Measurements from ENCODE around the gene SLC11A1.

Gene SLC11A1

DNA sequence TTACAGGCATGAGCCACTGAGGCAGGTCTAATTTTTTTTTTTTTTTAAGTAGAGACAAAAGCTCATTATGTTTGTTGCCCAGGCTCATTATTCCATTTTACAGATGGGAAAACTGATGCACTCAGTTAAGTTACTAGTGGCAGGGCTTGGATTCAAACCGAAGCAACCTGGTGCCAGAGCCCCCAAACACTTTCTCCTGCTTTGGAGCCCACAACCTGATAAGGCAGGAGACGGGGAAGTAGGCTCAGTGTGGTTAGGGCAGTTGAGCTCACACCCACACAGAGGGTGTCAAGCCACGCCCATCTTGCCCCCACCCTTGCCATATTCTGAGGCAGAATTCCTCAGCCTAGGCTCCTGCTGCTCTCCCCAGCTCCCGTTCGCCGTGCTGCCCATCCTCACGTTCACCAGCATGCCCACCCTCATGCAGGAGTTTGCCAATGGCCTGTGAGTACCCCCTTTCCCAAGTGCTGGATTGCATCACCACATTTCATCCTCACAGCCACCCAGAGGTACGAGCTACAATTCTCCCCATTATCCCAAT lies 11.7 kb downstream of the SLC11A1 start:
- no peak for DNase-seq (ENCODE audit: low read depth)

DNA sequence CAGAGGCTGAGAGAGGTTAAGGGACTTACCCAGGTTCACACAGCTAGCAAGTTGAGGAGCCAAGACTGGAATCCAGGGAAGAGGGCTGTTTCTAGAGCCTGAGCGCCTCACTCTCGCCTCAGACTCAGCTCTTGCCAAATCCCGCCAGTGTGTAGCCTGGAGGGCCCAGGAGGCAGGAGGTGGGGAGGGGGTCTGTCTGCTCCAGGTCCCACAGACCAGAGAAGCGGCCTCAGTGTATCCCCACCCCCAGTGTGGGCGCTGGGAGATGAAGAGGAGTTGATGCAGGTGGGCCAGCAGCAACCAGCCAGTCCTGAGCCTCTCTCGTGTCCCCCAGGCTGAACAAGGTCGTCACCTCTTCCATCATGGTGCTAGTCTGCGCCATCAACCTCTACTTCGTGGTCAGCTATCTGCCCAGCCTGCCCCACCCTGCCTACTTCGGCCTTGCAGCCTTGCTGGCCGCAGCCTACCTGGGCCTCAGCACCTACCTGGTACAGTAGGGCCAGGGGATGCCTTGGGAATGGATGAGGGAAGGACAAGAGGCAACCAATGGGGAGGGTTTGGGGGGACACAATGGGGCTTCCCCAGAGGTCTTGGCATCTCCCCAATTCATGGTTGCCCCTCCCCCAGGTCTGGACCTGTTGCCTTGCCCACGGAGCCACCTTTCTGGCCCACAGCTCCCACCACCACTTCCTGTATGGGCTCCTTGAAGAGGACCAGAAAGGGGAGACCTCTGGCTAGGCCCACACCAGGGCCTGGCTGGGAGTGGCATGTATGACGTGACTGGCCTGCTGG lies 12.4 kb downstream of the SLC11A1 start:
- DNase-seq (ENCODE audit: low read depth) = no peak

GRCh38 chr2:218395090-218395444 lies 13.0 kb downstream of the SLC11A1 start:
- no peak for DNase-seq (ENCODE audit: low read depth)

DNA sequence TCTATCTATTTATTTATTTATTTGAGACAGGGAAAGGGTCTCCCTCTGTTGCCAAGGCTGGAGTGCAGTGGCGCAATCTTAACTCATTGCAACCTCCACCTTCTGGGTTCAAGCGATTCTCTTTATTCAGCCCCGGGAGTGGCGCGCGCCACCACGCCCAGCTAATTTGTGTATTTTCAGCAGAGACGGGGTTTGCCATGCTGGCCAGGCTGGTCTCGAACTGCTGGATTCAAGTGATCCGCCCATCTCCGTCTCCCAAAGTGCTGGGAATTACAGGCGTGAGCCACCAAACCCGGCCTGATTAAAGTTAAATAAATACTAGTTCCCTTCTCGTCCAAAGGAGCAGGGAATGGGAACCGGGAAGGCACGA lies 13.4 kb downstream of the SLC11A1 start:
- no peak for DNase-seq (ENCODE audit: low read depth)

DNA sequence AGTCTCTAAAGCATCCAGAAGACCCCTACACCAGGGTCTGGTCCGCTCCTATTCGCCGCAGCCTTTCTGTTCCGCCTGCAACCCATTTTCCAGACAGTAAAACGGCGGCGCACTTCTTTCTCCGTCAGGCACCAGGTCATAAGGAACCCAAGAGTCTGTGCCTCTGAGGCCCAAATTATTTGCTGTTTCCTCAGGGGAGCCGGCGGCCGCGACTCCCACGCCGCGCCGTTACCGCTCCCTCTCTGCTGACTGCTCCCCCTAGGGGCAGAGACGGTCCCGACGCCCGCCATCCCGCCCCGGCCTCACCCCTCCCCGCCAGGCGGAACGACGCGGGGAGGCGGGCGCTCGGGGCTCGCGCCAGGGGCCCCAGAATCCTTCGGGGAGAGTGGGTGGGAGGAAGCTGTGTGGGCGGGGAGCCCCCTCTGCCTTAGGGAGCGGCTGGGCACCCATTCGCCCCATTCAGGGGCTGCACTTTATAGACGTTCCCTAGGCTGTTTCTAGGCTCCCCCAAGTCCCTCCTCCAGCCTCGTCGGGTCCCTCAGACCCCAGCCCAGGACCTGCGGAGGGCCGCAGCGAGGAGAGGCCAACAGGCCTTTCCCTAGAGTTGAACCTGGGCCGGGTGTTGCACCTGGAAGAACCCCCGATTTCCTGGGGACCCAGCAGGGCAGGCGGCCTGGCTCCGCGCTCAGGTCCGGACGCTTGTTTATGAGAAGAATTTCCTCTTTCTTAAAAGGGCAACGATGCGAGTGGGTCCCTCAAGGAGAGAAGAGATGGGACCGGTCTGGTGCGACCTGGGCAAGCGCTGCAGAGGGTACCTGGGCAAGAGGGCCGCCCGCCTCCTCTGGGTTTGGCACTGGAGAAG lies 14.0 kb downstream of the SLC11A1 start:
- peak; percentile 86 for DNase-seq (ENCODE audit: low read depth)

DNA sequence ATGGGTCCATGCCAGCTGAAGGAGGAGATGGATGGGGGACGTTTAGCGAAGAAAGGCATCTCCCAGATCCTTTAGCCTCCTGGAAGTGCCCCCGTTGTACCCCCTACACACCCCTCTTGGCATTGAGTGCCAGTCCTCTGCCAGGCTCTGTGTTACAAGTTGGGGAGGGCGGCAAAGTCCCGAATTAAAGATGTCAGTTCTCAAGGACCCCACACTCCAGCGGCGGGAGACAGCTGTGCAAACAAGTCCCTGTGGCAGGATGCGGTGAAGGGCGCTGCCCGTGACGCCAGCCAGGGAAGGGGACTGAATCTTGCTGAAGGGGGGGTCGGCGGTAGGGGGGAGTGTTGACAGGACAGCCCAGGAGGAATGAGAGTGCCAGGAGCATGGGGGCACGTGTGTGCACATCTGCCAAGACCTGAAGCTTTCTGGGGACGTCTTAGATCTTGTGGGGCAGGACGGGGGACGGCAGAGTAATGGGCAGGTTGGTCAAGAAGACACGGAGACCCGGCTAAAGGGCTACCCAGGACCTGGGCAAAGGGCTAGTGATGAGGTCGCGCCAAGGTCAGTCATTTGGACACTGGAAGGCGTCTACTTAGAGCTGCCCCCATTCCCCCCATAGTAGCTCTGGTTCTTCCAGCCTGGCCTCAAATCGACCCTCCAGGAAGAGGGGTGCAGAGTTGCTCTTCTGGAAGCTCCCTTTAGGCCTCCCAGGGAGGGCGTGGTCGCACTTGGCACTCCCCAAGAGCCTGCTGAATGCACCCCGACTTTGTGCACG lies 14.8 kb downstream of the SLC11A1 start:
- no peak for DNase-seq (ENCODE audit: low read depth)

DNA sequence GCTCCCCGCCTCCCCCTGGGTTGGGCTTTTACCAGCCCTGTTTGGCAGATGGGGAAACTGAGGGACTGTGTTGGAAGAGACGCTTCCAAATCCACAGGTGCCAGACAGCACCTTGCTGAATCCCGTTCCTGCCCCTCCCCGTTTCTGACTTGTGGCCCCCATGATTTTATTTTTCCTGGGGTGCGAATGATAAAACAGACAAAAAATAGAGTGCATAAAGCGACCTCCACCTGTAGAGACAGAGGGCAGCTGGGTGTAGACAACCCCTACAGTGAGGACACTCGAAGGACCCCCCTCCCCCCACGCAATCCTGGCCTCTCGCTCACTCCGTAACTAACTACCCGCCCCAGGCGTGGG lies 15.4 kb downstream of the SLC11A1 start:
- no peak for DNase-seq (ENCODE audit: low read depth)

DNA sequence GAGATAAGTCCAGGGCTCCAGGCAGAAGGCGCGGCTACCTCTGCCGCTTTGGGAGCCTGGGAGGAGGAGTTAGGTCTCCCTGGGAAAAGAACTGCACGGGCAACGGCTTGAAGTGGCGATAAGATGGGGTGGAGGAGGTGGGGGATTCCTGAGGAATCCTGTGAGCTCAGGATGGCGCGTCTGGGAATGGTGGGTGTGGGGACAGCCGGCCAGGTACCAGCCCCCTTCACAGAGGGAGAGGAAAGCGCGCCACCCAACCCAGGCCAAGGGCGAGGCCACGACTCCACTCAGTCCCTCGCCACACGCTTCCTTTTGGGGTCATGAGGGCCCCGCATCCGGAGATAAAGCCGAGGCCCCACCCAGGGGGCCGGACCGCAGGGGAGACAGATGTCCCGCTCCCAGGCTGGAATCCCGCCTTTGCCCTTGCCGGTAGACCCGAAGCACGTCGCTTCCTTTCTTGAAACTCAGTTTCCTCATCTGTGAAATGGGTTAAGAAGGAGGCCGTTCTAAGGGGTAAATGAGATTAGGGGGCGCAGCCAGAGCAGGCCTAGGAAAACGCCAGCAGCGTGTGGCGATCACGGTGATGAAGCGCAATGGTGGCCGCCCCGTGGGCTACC lies 15.9 kb downstream of the SLC11A1 start:
- no peak for DNase-seq (ENCODE audit: low read depth)

DNA sequence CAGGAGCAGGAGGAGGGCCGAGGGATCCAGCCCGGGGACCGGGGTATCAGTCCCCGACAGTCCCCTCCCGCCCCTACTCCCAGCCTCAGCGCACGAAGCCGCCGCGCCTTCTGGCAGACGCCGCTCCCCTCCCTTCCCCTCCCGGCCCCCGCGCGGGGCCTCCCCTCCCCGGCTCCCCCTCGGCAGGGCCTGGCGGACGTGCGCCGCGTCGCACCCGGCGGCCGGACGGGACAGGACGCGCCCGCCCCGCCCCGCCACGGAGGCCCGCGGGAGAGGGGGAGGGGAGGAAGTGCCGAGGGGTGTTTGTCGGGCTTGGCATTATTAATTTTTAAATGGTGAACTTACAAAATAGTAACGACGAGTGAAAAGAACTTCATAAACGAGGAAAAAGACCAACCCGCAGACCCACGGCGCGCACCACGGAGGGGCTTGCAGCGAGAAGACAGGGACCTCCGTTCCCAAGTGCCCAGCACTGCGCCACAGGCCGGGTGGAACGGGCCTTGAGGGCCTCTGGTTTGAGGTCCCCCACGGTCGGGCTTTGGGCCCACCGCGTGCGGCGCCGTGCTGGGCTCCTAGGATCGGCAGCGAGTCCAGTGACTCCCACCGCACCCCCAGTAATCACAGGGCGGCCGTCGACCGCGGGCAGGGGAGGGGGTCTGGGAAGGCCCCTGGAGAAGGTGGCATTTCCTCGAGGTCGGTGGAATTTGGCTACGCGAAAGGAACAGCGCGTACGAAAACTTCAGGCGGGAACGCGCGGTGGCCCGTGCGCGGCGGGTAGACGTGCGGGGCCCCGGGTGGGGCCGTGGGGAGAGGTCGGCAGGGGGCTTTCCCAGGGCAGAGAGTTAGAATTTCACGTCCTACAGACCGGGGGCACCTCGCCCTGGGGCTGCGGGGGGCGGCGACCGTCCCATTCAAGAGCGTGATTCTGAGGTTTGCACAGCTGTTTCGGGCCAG lies 16.6 kb downstream of the SLC11A1 start:
- no peak for DNase-seq (ENCODE audit: low read depth)

DNA sequence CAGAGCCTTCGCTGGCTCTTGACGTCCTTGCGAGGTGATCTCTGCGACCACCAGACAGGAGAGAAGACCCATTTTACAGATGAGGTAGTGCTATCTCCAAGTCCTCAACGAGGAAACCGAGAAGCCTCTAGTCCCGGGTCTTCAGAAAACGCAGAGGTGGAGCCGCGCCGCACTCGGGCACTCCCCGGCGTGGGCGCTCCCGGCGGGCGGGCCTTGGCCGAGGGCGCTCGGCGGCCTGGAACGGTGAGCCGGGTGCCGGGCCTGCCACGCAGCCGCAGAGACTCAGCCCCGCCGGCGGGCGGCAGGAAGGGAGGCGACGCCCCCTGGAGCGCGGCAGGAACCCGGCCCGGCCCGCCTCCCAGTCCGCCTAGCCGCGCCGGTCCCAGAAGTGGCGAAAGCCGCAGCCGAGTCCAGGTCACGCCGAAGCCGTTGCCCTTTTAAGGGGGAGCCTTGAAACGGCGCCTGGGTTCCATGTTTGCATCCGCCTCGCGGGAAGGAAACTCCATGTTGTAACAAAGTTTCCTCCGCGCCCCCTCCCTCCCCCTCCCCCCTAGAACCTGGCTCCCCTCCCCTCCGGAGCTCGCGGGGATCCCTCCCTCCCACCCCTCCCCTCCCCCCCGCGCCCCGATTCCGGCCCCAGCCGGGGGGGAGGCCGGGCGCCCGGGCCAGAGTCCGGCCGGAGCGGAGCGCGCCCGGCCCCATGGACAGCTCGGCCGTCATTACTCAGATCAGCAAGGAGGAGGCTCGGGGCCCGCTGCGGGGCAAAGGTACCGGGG lies 17.5 kb downstream of the SLC11A1 start, which contains the start of gene CTDSP1:
Gene CTDSP1 (plus strand): TSS at position 478 of the 776 bp plus-strand sequence. CDS start 223 bp downstream, at position 701.
- peak; percentile 86 for DNase-seq (ENCODE audit: low read depth)

DNA sequence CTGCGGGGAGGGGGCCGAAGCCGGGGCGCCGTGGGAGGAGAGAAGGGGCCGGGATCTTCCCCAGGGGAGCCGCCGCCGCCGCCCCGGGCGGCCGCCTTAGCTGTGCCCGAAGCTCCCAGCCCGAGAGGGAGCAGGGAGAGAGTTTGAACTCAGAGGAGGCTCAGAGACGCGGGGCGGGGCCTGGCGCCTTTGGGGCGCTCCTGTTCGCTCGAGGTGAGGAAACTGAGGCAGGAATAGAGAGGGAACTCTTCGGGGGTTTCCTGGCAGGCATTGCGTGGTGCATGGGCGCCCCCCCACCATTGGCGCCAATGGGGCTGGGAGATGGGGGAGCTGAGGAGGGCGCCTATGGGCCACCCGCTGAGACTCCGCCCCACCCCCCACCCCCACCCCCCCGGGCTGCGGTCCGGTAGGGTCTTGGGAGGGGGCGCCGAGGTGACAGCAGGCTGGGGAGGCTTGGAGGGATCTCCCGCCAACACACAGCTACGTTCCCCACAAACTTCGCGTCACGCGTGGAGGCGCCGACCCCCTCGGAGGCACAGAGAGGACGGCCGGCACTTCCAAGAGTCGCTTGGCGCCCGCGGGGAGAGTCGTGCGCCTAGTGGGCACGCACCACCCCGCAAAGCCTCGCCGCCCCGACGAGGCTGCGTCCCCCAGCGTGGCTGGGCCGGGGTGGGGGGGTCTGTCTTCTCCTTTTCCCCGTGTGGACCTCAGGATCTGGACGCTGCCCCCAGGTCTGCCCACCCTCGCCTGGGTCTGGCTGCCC lies 18.3 kb downstream of the SLC11A1 start:
- no peak for DNase-seq (ENCODE audit: low read depth)

- no peak for DNase-seq (ENCODE audit: low read depth)
Measured at GRCh38 chr2:218400930-218401881, 19.1 kb downstream of the SLC11A1 start.

- no peak for DNase-seq (ENCODE audit: low read depth)
Measured at GRCh38 chr2:218401890-218402289, 19.8 kb downstream of the SLC11A1 start.

GRCh38 chr2:218402491-218402901 lies 20.4 kb downstream of the SLC11A1 start:
- DNase-seq (ENCODE audit: low read depth) = no peak

GRCh38 chr2:218402911-218403411 lies 20.9 kb downstream of the SLC11A1 start:
- DNase-seq (ENCODE audit: low read depth) = no peak

DNA sequence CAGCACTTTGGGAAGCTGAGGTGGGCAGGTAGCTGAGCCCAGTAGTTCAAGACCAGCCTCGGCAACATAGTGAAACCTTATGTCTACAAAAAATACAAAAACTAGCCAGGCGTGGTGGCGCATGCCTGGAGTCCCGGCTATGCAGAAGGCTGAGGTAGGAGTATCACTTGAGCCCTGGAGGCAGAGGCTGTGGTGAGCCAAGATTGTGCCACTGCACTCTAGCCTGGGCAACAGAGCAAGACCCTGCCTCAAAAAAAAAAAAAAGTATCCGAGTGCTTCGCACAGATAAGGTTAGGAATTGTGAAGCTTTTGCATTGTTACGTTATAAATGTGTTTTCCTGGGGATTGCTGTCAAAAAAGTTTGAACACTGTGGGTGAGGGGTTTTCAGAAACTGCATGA lies 21.7 kb downstream of the SLC11A1 start:
- DNase-seq (ENCODE audit: low read depth) = no peak

DNA sequence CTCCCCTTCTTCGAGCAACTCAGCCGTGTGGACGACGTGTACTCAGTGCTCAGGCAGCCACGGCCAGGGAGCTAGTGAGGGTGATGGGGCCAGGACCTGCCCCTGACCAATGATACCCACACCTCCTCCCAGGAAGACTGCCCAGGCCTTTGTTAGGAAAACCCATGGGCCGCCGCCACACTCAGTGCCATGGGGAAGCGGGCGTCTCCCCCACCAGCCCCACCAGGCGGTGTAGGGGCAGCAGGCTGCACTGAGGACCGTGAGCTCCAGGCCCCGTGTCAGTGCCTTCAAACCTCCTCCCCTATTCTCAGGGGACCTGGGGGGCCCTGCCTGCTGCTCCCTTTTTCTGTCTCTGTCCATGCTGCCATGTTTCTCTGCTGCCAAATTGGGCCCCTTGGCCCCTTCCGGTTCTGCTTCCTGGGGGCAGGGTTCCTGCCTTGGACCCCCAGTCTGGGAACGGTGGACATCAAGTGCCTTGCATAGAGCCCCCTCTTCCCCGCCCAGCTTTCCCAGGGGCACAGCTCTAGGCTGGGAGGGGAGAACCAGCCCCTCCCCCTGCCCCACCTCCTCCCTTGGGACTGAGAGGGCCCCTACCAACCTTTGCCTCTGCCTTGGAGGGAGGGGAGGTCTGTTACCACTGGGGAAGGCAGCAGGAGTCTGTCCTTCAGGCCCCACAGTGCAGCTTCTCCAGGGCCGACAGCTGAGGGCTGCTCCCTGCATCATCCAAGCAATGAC lies 22.4 kb downstream of the SLC11A1 start:
- DNase-seq (ENCODE audit: low read depth) = no peak
